Sigmoid colon (tissue), 7 donors: ENCODE results near the gene DQX1. TPM values are rescaled to one million over a fixed set of nuclear protein-coding genes. Genes with fewer than 3 reads are reported as not detected.

Experiments
- DNase-seq: peaks from one replicate; pipeline ENCODE4 v3.0.0-alpha.2; 2019
- H3K27ac ChIP-seq, 4 donors: fragments of 200-600 bp; sonication (generic); one replicate each; pipeline ENCODE4 v1.5.1; 2016 to 2019; ENCODE audit warnings: mild to moderate bottlenecking in 1 of 4
- H3K27me3 ChIP-seq, 3 donors: fragments of 200-600 bp; sonication (generic); one replicate each; pipeline ENCODE4 v1.5.1; 2019; ENCODE audit warnings: mild to moderate bottlenecking in 1 of 3
- H3K36me3 ChIP-seq, 4 donors: fragments of 200-600 bp; sonication (generic); one replicate each; pipeline ENCODE4 v1.5.1; 2016 to 2019
- H3K4me1 ChIP-seq, 4 donors: fragments of 200-600 bp; sonication (generic); one replicate each; pipeline ENCODE4 v1.5.1; 2017 to 2019
- H3K4me3 ChIP-seq, 4 donors: fragments of 200-600 bp; sonication (generic); one replicate each; pipeline ENCODE4 v1.5.1; 2017 to 2019; ENCODE audit warnings: mild to moderate bottlenecking in 2 of 4, moderate library complexity in 1 of 4
- H3K9me3 ChIP-seq, 4 donors: fragments of 200-600 bp in 3 of 4; sonication (generic) in 3 of 4; one replicate each; pipeline versions ENCODE4 v1.5.1 to v1.6.1; 2013 to 2019
- EP300 ChIP-seq, 4 donors: sonication (generic); formaldehyde crosslinking; IDR thresholded peaks; one replicate each; pipeline ENCODE4 v1.6.1; 2017; ENCODE audit warnings: antibody characterized with exemption in 4 of 4
- POLR2A ChIP-seq, 2 donors: fragments of 450-650 bp; IDR thresholded peaks; one replicate each; pipeline ENCODE4 v1.6.1; 2016; ENCODE audit warnings: antibody characterized with exemption in 2 of 2, mild to moderate bottlenecking in 2 of 2, moderate library complexity in 2 of 2
- POLR2AphosphoS5 ChIP-seq, 4 donors: sonication (generic); formaldehyde crosslinking; IDR thresholded peaks; one replicate each; pipeline ENCODE4 v1.6.1; 2017; ENCODE audit warnings: antibody characterized with exemption in 4 of 4
- WGBS, 2 donors: extraction: QIAGEN DNeasy Blood & Tissue Kit; methylation state at CpG; one replicate each; pipeline ENCODE4 v1.1.7; 2013; 5-methylcytosine and 5-hydroxymethylcytosine counted together
- intact Hi-C: fragments of 100-400 bp; cut with DNase I; formaldehyde crosslinking; loops from one replicate; pipeline ENCODE4 v1.15.1; 2023
- polyA plus RNA-seq, 3 donors: library from polyadenylated mRNA; stranded (reverse); fragments of 200-250 nt; gene quantifications; one replicate each; pipeline ENCODE4 v1.2.3, GENCODE V29; 2013
- total RNA-seq, 4 donors: library from RNA; depleted of rRNA; stranded (reverse); fragments of >200 nt; gene quantifications; one replicate each; pipeline ENCODE4 v1.1.0, GENCODE V29; 2016
- TF ChIP-seq, protein P1 (sequence below), 4 experiments: fragments of 450-650 bp in 3 of 4; fragments of 200-600 bp in 1 of 4; IDR thresholded peaks; one replicate each; pipeline ENCODE4 v1.5.1; 2016 to 2019; ENCODE audit warnings: antibody characterized with exemption in 4 of 4, mild to moderate bottlenecking in 3 of 4, moderate library complexity in 2 of 4
- donor health status: healthy with polysubstance abuse.
- donor health status: Bipolar disorder and iron deficiency.
- donor health status: healthy.

DQX1 gene
- total and polyA plus RNA-seq, 7 donors = 7.2 to 15.6 (median 13.2) TPM; not detected in 4

DNA sequence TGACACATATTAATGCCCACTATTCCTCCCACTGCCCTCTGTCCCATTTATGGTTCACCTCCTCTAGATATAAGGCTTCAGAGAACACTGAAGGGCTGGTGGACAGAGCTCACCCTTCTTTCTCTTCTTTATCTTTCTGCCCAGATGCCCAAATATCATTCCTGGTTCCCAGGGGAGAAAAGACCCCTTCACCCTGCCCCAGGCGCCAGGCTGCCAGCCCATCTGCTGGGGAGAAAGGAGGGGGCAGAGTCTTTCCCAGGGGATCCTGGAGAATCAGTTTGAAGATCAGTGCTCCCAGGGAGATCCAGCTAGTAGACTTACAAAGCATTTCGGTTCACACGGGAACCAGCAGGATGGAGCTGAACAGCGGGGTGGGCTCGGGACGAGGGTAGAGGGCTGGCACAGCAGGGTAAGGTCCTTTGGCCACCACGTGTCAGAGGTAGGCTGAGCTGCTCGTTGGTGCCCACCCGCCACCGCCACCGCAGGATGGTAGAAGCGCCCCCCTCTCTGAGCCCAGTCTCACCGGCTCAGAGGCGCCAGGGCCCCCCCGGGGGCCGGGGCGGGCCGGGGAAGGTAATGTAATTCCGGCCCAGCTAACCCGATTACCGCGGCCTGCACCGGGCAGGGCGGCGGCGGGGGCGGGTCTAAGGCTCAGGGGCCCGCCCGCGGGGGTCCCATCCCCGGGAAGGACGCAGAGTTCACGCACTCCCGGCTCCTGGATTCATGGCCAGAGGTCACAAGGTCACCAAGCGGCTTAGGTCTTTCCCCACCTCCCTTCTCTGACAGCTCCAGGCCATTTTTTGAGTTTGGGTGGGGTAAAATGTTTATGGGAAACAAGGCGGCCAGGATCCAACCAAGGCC is 13.1 kb downstream of the DQX1 start:
- 7% methylated on average over 36 of the region's 36 CpGs for WGBS, 2 donors

DNA sequence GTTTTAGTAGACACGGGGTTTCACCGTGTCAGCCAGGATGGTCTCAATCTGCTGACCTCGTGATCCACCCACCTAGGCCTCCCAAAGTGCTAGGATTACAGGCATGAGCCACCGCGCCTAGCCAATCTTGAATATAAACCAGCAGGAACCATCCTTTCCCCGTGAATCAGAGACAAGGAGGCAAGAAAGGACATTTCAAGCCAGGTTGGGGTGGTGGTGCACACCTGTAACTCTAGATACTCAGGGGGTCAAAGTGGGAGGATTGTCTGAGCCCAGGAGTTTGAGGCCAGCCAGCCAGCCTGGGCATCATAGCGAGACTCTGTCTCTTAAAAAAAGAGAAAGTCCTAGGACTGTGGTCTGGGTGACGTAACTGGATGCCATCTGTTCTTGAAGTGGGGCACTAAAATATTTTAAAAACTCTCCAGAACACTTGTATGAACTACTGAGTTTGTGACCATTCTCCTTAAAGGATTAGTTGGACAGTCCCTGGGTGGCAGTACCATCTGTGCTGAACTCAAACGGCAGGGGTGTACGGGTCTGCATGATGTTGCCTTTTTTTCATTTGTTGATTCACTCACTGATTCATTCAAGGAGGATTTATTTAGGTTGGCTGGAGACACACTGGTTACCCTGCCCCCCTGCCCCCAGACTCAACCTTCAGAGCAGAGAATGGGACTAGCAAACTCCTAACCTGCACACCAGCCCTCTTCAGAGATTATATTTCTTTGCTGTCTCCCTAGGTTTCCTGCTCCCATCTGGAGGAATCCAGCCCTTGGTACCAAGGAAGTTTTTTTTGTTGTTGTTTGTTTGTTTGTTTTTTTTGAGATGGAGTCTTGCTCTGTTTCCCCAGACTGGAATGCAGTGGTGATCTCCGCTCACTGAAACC is 14.7 kb downstream of the DQX1 start:
- Histone ChIP-seq H3K4me3 (no peak overlapping the region), H3K36me3 (no peaks in the 10 kb centered on the region), H3K9me3 (no peaks in the 10 kb centered on the region), H3K4me1 (peaks cover 0 to 45% (median 40%) of the 10 kb centered on the region in 4 donors), H3K27ac (no peak overlapping the region), H3K27me3 (peaks cover 39 to 75% (median 67%) of the 10 kb centered on the region in 3 donors)
- no peak for TF ChIP-seq EP300 (IDR thresholded peaks at IDR 0.05)
- TF ChIP-seq POLR2A (IDR thresholded peaks at IDR 0.05) = no peak
- TF ChIP-seq, protein P1, sequence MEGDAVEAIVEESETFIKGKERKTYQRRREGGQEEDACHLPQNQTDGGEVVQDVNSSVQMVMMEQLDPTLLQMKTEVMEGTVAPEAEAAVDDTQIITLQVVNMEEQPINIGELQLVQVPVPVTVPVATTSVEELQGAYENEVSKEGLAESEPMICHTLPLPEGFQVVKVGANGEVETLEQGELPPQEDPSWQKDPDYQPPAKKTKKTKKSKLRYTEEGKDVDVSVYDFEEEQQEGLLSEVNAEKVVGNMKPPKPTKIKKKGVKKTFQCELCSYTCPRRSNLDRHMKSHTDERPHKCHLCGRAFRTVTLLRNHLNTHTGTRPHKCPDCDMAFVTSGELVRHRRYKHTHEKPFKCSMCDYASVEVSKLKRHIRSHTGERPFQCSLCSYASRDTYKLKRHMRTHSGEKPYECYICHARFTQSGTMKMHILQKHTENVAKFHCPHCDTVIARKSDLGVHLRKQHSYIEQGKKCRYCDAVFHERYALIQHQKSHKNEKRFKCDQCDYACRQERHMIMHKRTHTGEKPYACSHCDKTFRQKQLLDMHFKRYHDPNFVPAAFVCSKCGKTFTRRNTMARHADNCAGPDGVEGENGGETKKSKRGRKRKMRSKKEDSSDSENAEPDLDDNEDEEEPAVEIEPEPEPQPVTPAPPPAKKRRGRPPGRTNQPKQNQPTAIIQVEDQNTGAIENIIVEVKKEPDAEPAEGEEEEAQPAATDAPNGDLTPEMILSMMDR (IDR thresholded peaks at IDR 0.05) = no peak
- no peak for TF ChIP-seq POLR2AphosphoS5 (IDR thresholded peaks at IDR 0.05)
- no peak for DNase-seq
- 29 to 39% methylated on average over 11 of the region's 11 CpGs for WGBS, 2 donors
- intact Hi-C loops = no loop called here

More for the DNA sequence above, 13.1 kb downstream of the DQX1 start:
- intact Hi-C loops = no loop called here
- H3K9me3 ChIP-seq = no peaks in the 10 kb centered on the region
- no peak for TF ChIP-seq POLR2A (IDR thresholded peaks at IDR 0.05)
- no peak for TF ChIP-seq POLR2AphosphoS5 (IDR thresholded peaks at IDR 0.05)
- no peak for TF ChIP-seq EP300 (IDR thresholded peaks at IDR 0.05)
- TF ChIP-seq, protein P1 (IDR thresholded peaks at IDR 0.05) = no peak
- no peaks in the 10 kb centered on the region for H3K36me3 ChIP-seq
- peaks cover 49 to 86% (median 82%) of the 10 kb centered on the region in 3 donors for H3K27me3 ChIP-seq
- peaks cover 0 to 40% (median 34%) of the 10 kb centered on the region in 4 donors for H3K4me1 ChIP-seq
- peak; percentile 46 for DNase-seq
- H3K4me3 ChIP-seq = no peak overlapping the region
- H3K27ac ChIP-seq = no peak overlapping the region

DNA sequence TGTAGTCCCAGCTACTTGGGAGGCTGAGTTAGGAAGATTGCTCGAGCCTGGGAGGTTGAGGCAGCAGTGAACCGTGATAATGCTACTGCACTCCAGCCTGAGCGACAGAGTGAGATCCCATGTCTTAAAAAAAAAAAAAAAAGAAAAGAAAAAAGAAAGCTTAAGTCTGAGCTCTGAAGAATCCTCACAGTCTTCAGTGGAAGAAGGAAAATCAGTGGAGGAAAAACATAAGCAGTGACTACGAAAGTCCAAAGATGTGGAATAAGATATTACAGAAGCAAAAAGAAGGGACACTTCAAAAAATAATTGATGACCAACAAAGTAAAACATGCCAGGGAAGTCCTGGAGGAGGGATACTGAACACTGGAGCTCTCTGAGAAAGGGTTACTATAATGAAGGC is 15.8 kb downstream of the DQX1 start:
- Histone ChIP-seq H3K36me3 (peaks cover 0 to 10% (median 7%) of the 10 kb centered on the region in 4 donors), H3K27ac (no peak overlapping the region), H3K27me3 (peaks cover 28 to 75% (median 56%) of the 10 kb centered on the region in 3 donors), H3K4me3 (no peak overlapping the region), H3K9me3 (no peaks in the 10 kb centered on the region), H3K4me1 (peaks cover 0 to 45% (median 39%) of the 10 kb centered on the region in 4 donors)
- TF ChIP-seq POLR2AphosphoS5 (IDR thresholded peaks at IDR 0.05) (no peak), POLR2A (IDR thresholded peaks at IDR 0.05) (no peak), EP300 (IDR thresholded peaks at IDR 0.05) (no peak)
- TF ChIP-seq, protein P1 (IDR thresholded peaks at IDR 0.05) = no peak
- DNase-seq = no peak
- intact Hi-C loops = no loop called here
- WGBS, 2 donors = 85 to 87% methylated on average over 4 of the region's 4 CpGs

DNA sequence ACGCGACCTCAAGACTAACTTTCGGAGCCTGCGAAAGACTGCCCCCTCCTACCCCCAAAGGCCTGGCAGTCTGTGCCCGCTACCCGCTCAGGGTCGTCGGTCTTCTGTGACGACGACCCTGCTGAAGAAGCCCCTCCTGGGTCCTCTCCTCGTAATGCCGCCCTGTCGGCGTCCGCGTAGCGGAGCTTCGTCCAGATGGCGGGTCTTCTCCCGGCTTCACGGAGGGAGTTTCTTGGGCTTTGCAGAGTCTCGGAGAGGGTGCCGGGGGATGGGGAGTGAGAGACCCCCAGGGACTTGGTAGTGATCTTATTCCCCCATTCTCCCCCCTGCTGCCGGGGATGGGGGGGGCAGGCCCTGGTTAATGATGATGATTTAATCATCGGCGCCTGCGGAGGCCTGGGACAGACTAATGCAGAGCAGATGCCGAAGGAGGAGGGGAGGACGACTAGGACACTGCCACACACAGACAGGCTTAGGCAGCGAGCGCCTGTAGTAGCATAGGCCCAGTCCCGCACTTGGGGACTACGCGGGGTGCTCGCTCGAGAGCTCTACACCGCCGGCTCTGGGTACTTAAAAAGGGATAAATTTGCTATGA is 18.0 kb downstream of the DQX1 start:
- H3K27ac ChIP-seq = peak overlapping the region; percentile 96 to 99 (median 97)
- peaks cover 0 to 20% (median 12%) of the 10 kb centered on the region in 4 donors for H3K36me3 ChIP-seq
- no peaks in the 10 kb centered on the region for H3K9me3 ChIP-seq
- intact Hi-C loops = loop anchor here (1.0 kb wide), 3 partner anchors 21 to 46 kb away; partner anchors contain the start of genes AUP1, DOK1, HTRA2 and TTC31
- peaks cover 6 to 75% (median 34%) of the 10 kb centered on the region in 3 donors for H3K27me3 ChIP-seq
- 7 to 10% methylated on average over 38 of the region's 38 CpGs for WGBS, 2 donors
- H3K4me1 ChIP-seq = peaks cover 0 to 39% (median 30%) of the 10 kb centered on the region in 4 donors
- TF ChIP-seq EP300 (IDR thresholded peaks at IDR 0.05) (no peak), POLR2AphosphoS5 (IDR thresholded peaks at IDR 0.05) (no peak), POLR2A (IDR thresholded peaks at IDR 0.05) (no peak)
- TF ChIP-seq, protein P1 (IDR thresholded peaks at IDR 0.05) = no peak
- peak overlapping the region; percentile 60 to 87 (median 76) for H3K4me3 ChIP-seq
- no peak for DNase-seq
